CD4-positive, alpha-beta T cell treated with Interleukin-6 for 4 hours (primary cell): ENCODE measurements around the gene ACLY.
"Not testable (repeated sequence)": the region's sequence is repeated elsewhere in the genome, so short reads cannot be mapped to it uniquely, and the experiment has no call there.

ENCODE experiments used
- DNase-seq: peaks from one replicate; pipeline ENCODE4 v3.0.0-alpha.2; 2020; ENCODE audit warnings: mixed read lengths

ACLY gene

GRCh38 chr17:41909088-41909487 is 9.7 kb downstream of the ACLY start:
- no peak for DNase-seq

- no peak for DNase-seq
Measured at GRCh38 chr17:41907633-41908539, 10.9 kb downstream of the ACLY start.

GRCh38 chr17:41907185-41907556 is 11.6 kb downstream of the ACLY start:
- no peak for DNase-seq

- no peak for DNase-seq
Measured at GRCh38 chr17:41906465-41907184, 12.1 kb downstream of the ACLY start.

- no peak for DNase-seq
Measured at GRCh38 chr17:41905172-41905571, 13.6 kb downstream of the ACLY start.

- DNase-seq: no peak
Measured at GRCh38 chr17:41904242-41904841, 14.4 kb downstream of the ACLY start.

- no peak for DNase-seq
Measured at GRCh38 chr17:41901646-41902045, 17.1 kb downstream of the ACLY start.

GRCh38 chr17:41896726-41897125 is 22.0 kb downstream of the ACLY start:
- no peak for DNase-seq

- no peak for DNase-seq
Measured at GRCh38 chr17:41895617-41896016, 23.1 kb downstream of the ACLY start.

GRCh38 chr17:41894791-41895331 is 23.9 kb downstream of the ACLY start:
- no peak for DNase-seq

GRCh38 chr17:41893384-41893783 is 25.4 kb downstream of the ACLY start:
- DNase-seq: no peak

GRCh38 chr17:41892021-41892376 is 26.8 kb downstream of the ACLY start:
- DNase-seq: no peak

GRCh38 chr17:41891135-41892020 is 27.4 kb downstream of the ACLY start:
- no peak for DNase-seq

GRCh38 chr17:41888332-41888965 is 30.3 kb downstream of the ACLY start:
- DNase-seq: no peak

GRCh38 chr17:41885733-41886132 is 33.0 kb downstream of the ACLY start:
- DNase-seq: peak; percentile 14

- no peak for DNase-seq
Measured at GRCh38 chr17:41882756-41883155, 36.0 kb downstream of the ACLY start.

- no peak for DNase-seq
Measured at GRCh38 chr17:41880130-41880529, 38.6 kb downstream of the ACLY start.

- not testable (repeated sequence) for DNase-seq
Measured at GRCh38 chr17:41874293-41874670, 44.5 kb downstream of the ACLY start.

GRCh38 chr17:41873559-41874292 is 45.0 kb downstream of the ACLY start:
- DNase-seq: no peak

- DNase-seq: no peak
Measured at GRCh38 chr17:41871789-41872188, 47.0 kb downstream of the ACLY start.

- no peak for DNase-seq
Measured at GRCh38 chr17:41870627-41871026, 48.1 kb downstream of the ACLY start.
